ENCODE measurements around the gene TFEB. TPM values are rescaled to one million over a fixed set of nuclear protein-coding genes. Genes with fewer than 3 reads are reported as not detected.

The TFEB gene
- total and polyA plus RNA-seq, 2 of the 8 experiments (the other 6 are each of a cell fraction or from before 2014, with no cell fraction given) = 2.3 to 6.7 TPM

DNA sequence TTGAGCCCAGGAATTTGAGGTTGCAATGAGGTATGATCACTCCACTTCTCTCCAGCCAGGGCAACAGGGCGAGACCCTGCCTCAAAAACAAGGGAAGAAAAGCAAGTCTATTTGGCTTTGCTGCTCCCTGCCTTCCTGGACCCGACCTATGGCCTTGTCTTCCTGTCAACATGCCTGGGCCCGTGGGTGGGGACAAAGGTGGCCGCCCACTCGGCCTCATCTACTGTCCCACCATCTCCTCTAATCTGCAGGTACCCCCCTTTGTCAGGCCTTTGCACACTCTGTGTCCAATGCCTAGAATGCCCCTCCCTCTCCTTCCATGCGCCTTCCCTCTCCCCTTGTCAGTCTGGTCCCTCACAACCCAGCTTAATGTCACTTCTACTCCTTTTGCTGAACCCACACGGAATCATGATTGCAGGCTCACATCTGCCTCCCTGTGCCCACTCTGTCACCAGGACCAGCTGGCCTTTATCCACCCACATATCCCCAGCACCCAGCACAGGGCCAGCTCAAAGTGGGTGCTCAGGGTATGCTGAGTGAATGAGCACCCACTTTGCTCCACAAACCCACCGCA, 56.8 kb downstream of the TFEB start:
- H4K8ac ChIP-seq (ENCODE audit: extremely low read depth, insufficient read depth, low read length) = no peak overlapping the region
- ChIA-PET POLR2A (ENCODE audit: partially characterized antibody) (no interaction called here), CTCF (ENCODE audit: partially characterized antibody) (interaction anchor here (0.6 to 6.4 kb wide), 15 partner anchors 16 to 311 kb away, joined by 3 to 164 read pairs (median 11); partner anchors contain the start of gene MDFI)
- H3K36me3 ChIP-seq (ENCODE audit: control insufficient read depth in 2 of 4, insufficient read depth in 4 of 4, low read length in 3 of 4) = no peaks in the 10 kb centered on the region
- H3K4me2 ChIP-seq (ENCODE audit: insufficient read depth in 1 of 2, low read depth in 2 of 2, low read length in 2 of 2) = no peak overlapping the region
- no peak overlapping the region for H3K14ac ChIP-seq (ENCODE audit: insufficient read length)
- TF ChIP-seq SP4 (IDR thresholded peaks at IDR 0.05; ENCODE audit: low read length) (no peak), CHD1 (IDR thresholded peaks at IDR 0.05; ENCODE audit: low read depth, low read length) (no peak), PHF8 (conservative IDR thresholded peaks at IDR 0.05; ENCODE audit: low read depth, low read length) (no peak), NRF1 (IDR thresholded peaks at IDR 0.05; ENCODE audit: low read depth, low read length) (no peak), TAF7 (optimal IDR thresholded peaks at IDR 0.05; ENCODE audit: borderline replicate concordance, low read depth, low read length) (no peak), TCF12 (IDR thresholded peaks at IDR 0.05; ENCODE audit: low read depth, low read length) (no peak), FOSL1 (IDR thresholded peaks at IDR 0.05; ENCODE audit: insufficient read depth, low read depth, low read length) (no peak), SP2 (IDR thresholded peaks at IDR 0.05; ENCODE audit: low read length) (no peak), RFX5 (IDR thresholded peaks at IDR 0.05; ENCODE audit: borderline replicate concordance, low read depth, low read length) (no peak), CTBP2 (IDR thresholded peaks at IDR 0.05; ENCODE audit: borderline replicate concordance, insufficient read depth, insufficient read length, low read length) (no peak), KDM4A (IDR thresholded peaks at IDR 0.05; ENCODE audit: low read depth, low read length, severe bottlenecking) (no peak)
- TF ChIP-seq, protein P1, sequence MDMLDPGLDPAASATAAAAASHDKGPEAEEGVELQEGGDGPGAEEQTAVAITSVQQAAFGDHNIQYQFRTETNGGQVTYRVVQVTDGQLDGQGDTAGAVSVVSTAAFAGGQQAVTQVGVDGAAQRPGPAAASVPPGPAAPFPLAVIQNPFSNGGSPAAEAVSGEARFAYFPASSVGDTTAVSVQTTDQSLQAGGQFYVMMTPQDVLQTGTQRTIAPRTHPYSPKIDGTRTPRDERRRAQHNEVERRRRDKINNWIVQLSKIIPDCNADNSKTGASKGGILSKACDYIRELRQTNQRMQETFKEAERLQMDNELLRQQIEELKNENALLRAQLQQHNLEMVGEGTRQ (IDR thresholded peaks at IDR 0.05; ENCODE audit: low read length) = no peak
- DNase-seq (ENCODE audit: low read depth in 1 of 2, low spot score in 2 of 2) = no peak
- no peak overlapping the region for H3K27ac ChIP-seq (ENCODE audit: low read depth, low read length)
- peak overlapping the region; percentile 43; the same call in 1 of the 2 replicates for H2AK5ac ChIP-seq (ENCODE audit: low read depth, low read length)
- no peak overlapping the region for H3K4me3 ChIP-seq (ENCODE audit: extremely low read depth in 1 of 4, insufficient read depth in 2 of 4, low read depth in 3 of 4, low read length in 4 of 4)
- H2BK120ac ChIP-seq (replicated peaks; ENCODE audit: low read depth, low read length) = no peak overlapping the region
- H4K20me1 ChIP-seq (replicated peaks in 1 of 2; ENCODE audit: control insufficient read depth in 1 of 2, insufficient read depth in 2 of 2, low read length in 2 of 2) = no peaks in the 10 kb centered on the region
- H4K91ac ChIP-seq (replicated peaks; ENCODE audit: insufficient read length, low read length) = peak overlapping the region; percentile 38
- 77% methylated on average over 8 of the region's 8 CpGs; no CpG with 5 or more reads in 1 of the 2 experiments for WGBS, 2 experiments (ENCODE audit: extremely low coverage in 1 of 2, insufficient coverage in 1 of 2, insufficient read length in 1 of 2, insufficient replicate concordance in 2 of 2, low coverage in 1 of 2, low lambda C conversion rate in 2 of 2, missing lambda C conversion rate in 1 of 2)
- H3K9me3 ChIP-seq (ENCODE audit: insufficient read depth in 2 of 2, low read depth in 1 of 2, low read length in 1 of 2) = no peaks in the 10 kb centered on the region
- H3K4ac ChIP-seq (replicated peaks; ENCODE audit: insufficient read length, low read depth, low read length) = no peak overlapping the region
- no peak for FAIRE-seq
- peaks cover 0 to 25% (median 14%) of the 10 kb centered on the region in 4 experiments; a peak in 6 of 7 replicates for H3K4me1 ChIP-seq (replicated peaks in 1 of 4; ENCODE audit: control insufficient read depth in 3 of 4, insufficient read depth in 4 of 4, low read length in 3 of 4)
- no peak overlapping the region for H3K18ac ChIP-seq (ENCODE audit: extremely low read depth, low read length)
- no peak overlapping the region for H3K23ac ChIP-seq (ENCODE audit: insufficient read length)
- H2AFZ ChIP-seq (ENCODE audit: low read length) = no peak overlapping the region
- no peak overlapping the region for H3K56ac ChIP-seq (replicated peaks; ENCODE audit: insufficient read length, low read depth, low read length)
- H3K27me3 ChIP-seq (replicated peaks in 1 of 4; ENCODE audit: control insufficient read depth in 3 of 4, extremely low read depth in 1 of 4, insufficient read depth in 3 of 4, low read length in 3 of 4) = peaks cover 0 to 12% (median 8%) of the 10 kb centered on the region in 4 experiments; a peak in 6 of 7 replicates
- no peak overlapping the region for H4K5ac ChIP-seq (ENCODE audit: insufficient read length, low read depth, low read length)
- H3K79me1 ChIP-seq (ENCODE audit: low read depth, low read length) = no peaks in the 10 kb centered on the region
- H2BK15ac ChIP-seq (ENCODE audit: low read length) = peak overlapping the region; percentile 61; the same call in 1 of the 2 replicates
- no peak overlapping the region; the same call in 1 of the 2 replicates for H2BK5ac ChIP-seq (ENCODE audit: low read depth, low read length)
- peaks cover 6% of the 10 kb centered on the region; the same call in 1 of the 2 replicates for H3K23me2 ChIP-seq (ENCODE audit: low read depth, low read length)
- no peaks in the 10 kb centered on the region for H3K79me2 ChIP-seq (ENCODE audit: control insufficient read depth in 1 of 2, insufficient read depth in 2 of 2, low read length in 2 of 2)
- peak overlapping the region; percentile 84; the same call in 1 of the 2 replicates for H2BK12ac ChIP-seq (ENCODE audit: low read depth, low read length)
- peak overlapping the region; percentile 90; the same call in 1 of the 2 replicates for H2BK20ac ChIP-seq (ENCODE audit: low read length)
- no peak overlapping the region for H3K9ac ChIP-seq (replicated peaks in 1 of 4; ENCODE audit: extremely low read depth in 1 of 4, low read depth in 3 of 4, low read length in 3 of 4)
